NCI-H524 (cell line): ENCODE measurements around the gene RPS14.
"Not testable (repeated sequence)": the region's sequence is repeated elsewhere in the genome, so short reads cannot be mapped to it uniquely, and the experiment has no call there.

ENCODE experiments used
- DNase-seq, 2 experiments: peaks; one replicate each; lab custom pipeline; 2025; lab: John Stamatoyannopoulos, UW

The RPS14 gene

GRCh38 chr5:150444770-150445169 is 4.8 kb downstream of the RPS14 start:
- peak in 1 of 2 experiments; percentile 23 for DNase-seq

- peak; percentile 78 to 88 for DNase-seq
Observed at GRCh38 chr5:150443242-150444075, 6.1 kb downstream of the RPS14 start.

GRCh38 chr5:150442699-150443080 is 6.8 kb downstream of the RPS14 start:
- DNase-seq, result no peak

- no peak for DNase-seq
Observed at GRCh38 chr5:150441813-150442698, 7.5 kb downstream of the RPS14 start.

GRCh38 chr5:150440948-150441812 is 8.4 kb downstream of the RPS14 start:
- no peak for DNase-seq

GRCh38 chr5:150438873-150439546 is 10.5 kb downstream of the RPS14 start:
- DNase-seq, result peak; percentile 13 to 45

GRCh38 chr5:150436141-150436680 is 13.3 kb downstream of the RPS14 start:
- peak; percentile 52 to 77 for DNase-seq

GRCh38 chr5:150434464-150434863 is 15.1 kb downstream of the RPS14 start:
- DNase-seq, result no peak

- peak; percentile 88 to 95 for DNase-seq
Observed at GRCh38 chr5:150431574-150431973, 18.0 kb downstream of the RPS14 start.

- no peak for DNase-seq
Observed at GRCh38 chr5:150431048-150431447, 18.5 kb downstream of the RPS14 start.

GRCh38 chr5:150429410-150429873 is 20.1 kb downstream of the RPS14 start:
- DNase-seq, result no peak

- DNase-seq, result no peak
Observed at GRCh38 chr5:150428978-150429377, 20.6 kb downstream of the RPS14 start.

GRCh38 chr5:150428106-150428876 is 21.2 kb downstream of the RPS14 start:
- no peak for DNase-seq

GRCh38 chr5:150426165-150426564 is 23.4 kb downstream of the RPS14 start:
- not testable (repeated sequence) for DNase-seq

GRCh38 chr5:150422758-150423157 is 26.8 kb downstream of the RPS14 start:
- DNase-seq, result no peak

GRCh38 chr5:150422075-150422474 is 27.5 kb downstream of the RPS14 start:
- DNase-seq, result no peak

GRCh38 chr5:150419630-150420270 is 29.8 kb downstream of the RPS14 start:
- DNase-seq, result no peak

GRCh38 chr5:150413902-150414790 is 35.4 kb downstream of the RPS14 start:
- DNase-seq, result not testable (repeated sequence)
